GM10266 (cell line): Measurements from ENCODE around the gene PTCD3.

Experiments used
- DNase-seq: peaks from one replicate; pipeline ENCODE4 v3.0.0; 2012; ENCODE audit errors: extremely low spot score
- CTCF ChIP-seq: IDR thresholded peaks from 2 replicates; pipeline ENCODE4 v1.5.1; 2012; ENCODE audit warnings: mild to moderate bottlenecking, low read depth; ENCODE audit not compliant: control insufficient read depth, insufficient read depth; ENCODE audit errors: missing control alignments

Gene PTCD3

GRCh38 chr2:86073225-86073624 lies 32.8 kb upstream of the PTCD3 start:
- DNase-seq: no peak
- no peak for TF ChIP-seq CTCF

GRCh38 chr2:86074256-86074655 lies 31.8 kb upstream of the PTCD3 start:
- DNase-seq: no peak
- TF ChIP-seq CTCF: no peak

- DNase-seq: no peak
- TF ChIP-seq CTCF: no peak
Measured at GRCh38 chr2:86074811-86075210, 31.2 kb upstream of the PTCD3 start.

GRCh38 chr2:86075886-86076285 lies 30.1 kb upstream of the PTCD3 start:
- DNase-seq: no peak
- no peak for TF ChIP-seq CTCF

- peak; percentile 63 for TF ChIP-seq CTCF
Measured at GRCh38 chr2:86078774-86079545, 27.1 kb upstream of the PTCD3 start.

GRCh38 chr2:86079981-86080911 lies 25.8 kb upstream of the PTCD3 start:
- peak; percentile 90 for TF ChIP-seq CTCF
- peak; percentile 59 for DNase-seq

More at GRCh38 chr2:86078774-86079545, 27.1 kb upstream of the PTCD3 start:
- no peak for DNase-seq

- TF ChIP-seq CTCF: no peak
- no peak for DNase-seq
Measured at GRCh38 chr2:86081724-86082123, 24.3 kb upstream of the PTCD3 start.
